ENCODE results near the gene LANCL2.

The LANCL2 gene

DNA sequence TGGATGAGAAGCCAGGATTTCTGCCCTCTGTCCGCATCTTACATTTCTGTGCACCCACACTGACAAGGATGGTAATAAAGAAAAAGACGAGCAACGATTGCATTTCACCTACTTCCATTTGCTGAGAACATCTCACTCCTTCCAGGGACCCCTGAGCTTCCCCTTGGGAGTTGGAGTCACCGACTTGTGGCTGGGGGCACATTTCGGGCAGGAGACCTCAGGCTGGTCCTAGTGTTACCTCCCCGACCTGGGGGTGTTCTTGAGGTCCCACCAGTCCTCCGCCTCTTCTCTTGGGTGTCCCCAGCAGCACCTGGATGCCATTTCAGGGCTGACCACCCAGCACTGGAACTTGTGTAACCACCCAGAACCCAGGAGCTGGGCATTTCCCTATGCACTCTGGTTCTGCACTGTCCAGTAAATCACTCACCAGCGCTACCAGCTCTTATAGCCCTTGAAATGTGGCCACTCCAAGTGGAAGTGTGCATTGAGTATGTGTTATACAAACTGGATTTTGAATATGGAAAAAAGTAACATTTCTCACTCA, 84.9 kb downstream of the LANCL2 start:
- Histone ChIP-seq H3K9me3 (ENCODE audit: control insufficient read depth, low read length) (no peaks in the 10 kb centered on the region), H3K4me3 (ENCODE audit: extremely low read depth, insufficient read depth, low read length, poor library complexity, severe bottlenecking) (no peak overlapping the region), H3K27ac (ENCODE audit: low read depth, low read length, severe bottlenecking) (no peak overlapping the region), H3K4me1 (ENCODE audit: control insufficient read depth, insufficient read depth, low read length, poor library complexity, severe bottlenecking) (no peaks in the 10 kb centered on the region), H3K36me3 (ENCODE audit: control insufficient read depth, insufficient read depth, low read length) (peaks cover 3% of the 10 kb centered on the region)
- 92 to 93% methylated on average over 5 to 6 of the region's 8 CpGs for WGBS, 2 experiments (ENCODE audit: insufficient coverage in 2 of 2)

DNA sequence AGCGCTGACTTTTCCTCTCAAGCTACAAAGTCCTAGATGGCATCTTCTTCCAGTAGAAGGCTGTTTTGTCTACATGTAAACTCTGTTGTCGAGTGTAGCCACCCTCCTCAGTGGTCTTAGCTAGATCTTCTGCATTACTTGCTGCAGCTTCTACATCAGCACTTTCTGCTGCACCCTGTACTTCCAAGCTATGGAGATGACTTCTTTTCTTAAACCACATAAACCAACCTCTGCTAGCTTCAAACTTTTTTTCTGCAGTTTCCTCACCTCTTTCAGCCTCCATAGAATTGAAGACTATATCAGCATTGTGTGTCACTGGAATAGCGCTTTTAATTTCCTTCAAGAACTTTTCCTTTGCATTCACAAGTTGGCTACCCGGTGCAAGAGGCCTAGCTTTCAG, 87.8 kb downstream of the LANCL2 start:
- peaks cover 3% of the 10 kb centered on the region for H3K36me3 ChIP-seq (ENCODE audit: control insufficient read depth, insufficient read depth, low read length)
- H3K4me1 ChIP-seq (ENCODE audit: control insufficient read depth, insufficient read depth, low read length, poor library complexity, severe bottlenecking): no peaks in the 10 kb centered on the region
- no peak overlapping the region for H3K27ac ChIP-seq (ENCODE audit: low read depth, low read length, severe bottlenecking)
- H3K9me3 ChIP-seq (ENCODE audit: control insufficient read depth, low read length): no peaks in the 10 kb centered on the region
- H3K4me3 ChIP-seq (ENCODE audit: extremely low read depth, insufficient read depth, low read length, poor library complexity, severe bottlenecking): no peak overlapping the region
- 93 to 97% methylated on average over 1 to 4 of the region's 4 CpGs for WGBS, 2 experiments (ENCODE audit: insufficient coverage in 2 of 2)

DNA sequence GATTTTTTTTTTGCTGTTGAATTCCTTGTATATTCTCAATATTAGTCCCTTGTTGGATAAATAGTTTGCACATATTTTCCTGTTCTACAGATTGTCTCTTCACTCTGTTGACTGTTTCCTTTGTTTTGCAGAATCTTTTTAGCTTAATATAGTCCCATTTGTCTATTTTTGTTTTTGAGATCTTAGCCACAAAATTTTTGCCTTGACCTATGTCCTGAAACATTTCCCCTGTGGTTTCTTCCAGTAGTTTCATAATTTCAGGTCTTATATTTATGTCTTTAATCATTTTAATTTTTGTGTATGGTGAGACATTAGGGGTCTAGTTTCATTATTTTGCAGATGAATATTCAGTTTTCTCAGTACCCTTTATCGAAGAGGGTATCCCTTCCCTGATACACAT, 92.7 kb downstream of the LANCL2 start:
- WGBS, 2 experiments (ENCODE audit: insufficient coverage in 2 of 2): no CpG with 5 or more reads among the region's 1 CpG
- Histone ChIP-seq H3K4me3 (ENCODE audit: extremely low read depth, insufficient read depth, low read length, poor library complexity, severe bottlenecking) (no peak overlapping the region), H3K9me3 (ENCODE audit: control insufficient read depth, low read length) (peaks cover 4% of the 10 kb centered on the region), H3K27ac (ENCODE audit: low read depth, low read length, severe bottlenecking) (no peak overlapping the region), H3K4me1 (ENCODE audit: control insufficient read depth, insufficient read depth, low read length, poor library complexity, severe bottlenecking) (no peaks in the 10 kb centered on the region), H3K36me3 (ENCODE audit: control insufficient read depth, insufficient read depth, low read length) (no peaks in the 10 kb centered on the region)

DNA sequence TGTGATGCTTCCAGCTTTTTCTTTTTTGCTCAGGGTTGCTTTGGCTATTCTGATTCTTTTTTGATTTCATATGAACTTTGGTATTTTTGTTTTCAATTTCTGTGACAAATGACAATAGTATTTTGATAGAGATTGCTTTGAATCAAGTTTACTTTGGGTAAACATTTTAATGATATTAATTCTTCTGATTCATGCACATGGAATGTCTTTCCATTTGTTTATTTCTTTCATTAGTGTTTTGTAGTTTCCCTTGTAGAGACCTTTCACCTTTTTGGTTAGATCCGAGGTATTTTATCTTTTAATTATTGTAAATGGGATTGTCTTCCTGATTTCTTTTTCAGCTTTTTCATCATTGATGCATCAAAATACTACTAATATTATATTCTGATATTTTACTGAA, 93.2 kb downstream of the LANCL2 start:
- no peak overlapping the region for H3K4me3 ChIP-seq (ENCODE audit: extremely low read depth, insufficient read depth, low read length, poor library complexity, severe bottlenecking)
- H3K4me1 ChIP-seq (ENCODE audit: control insufficient read depth, insufficient read depth, low read length, poor library complexity, severe bottlenecking): no peaks in the 10 kb centered on the region
- H3K36me3 ChIP-seq (ENCODE audit: control insufficient read depth, insufficient read depth, low read length): peaks cover 3% of the 10 kb centered on the region
- no peak overlapping the region for H3K27ac ChIP-seq (ENCODE audit: low read depth, low read length, severe bottlenecking)
- peaks cover 4% of the 10 kb centered on the region for H3K9me3 ChIP-seq (ENCODE audit: control insufficient read depth, low read length)
- no CpG with 5 or more reads among the region's 1 CpG for WGBS, 2 experiments (ENCODE audit: insufficient coverage in 2 of 2)

GRCh38 chr7:55463686-55464262, 98.6 kb downstream of the LANCL2 start:
- Histone ChIP-seq H3K36me3 (ENCODE audit: control insufficient read depth, insufficient read depth, low read length) (peaks cover 57% of the 10 kb centered on the region), H3K4me1 (ENCODE audit: control insufficient read depth, insufficient read depth, low read length, poor library complexity, severe bottlenecking) (no peaks in the 10 kb centered on the region), H3K27ac (ENCODE audit: low read depth, low read length, severe bottlenecking) (no peak overlapping the region), H3K9me3 (ENCODE audit: control insufficient read depth, low read length) (peaks cover 18% of the 10 kb centered on the region), H3K4me3 (ENCODE audit: extremely low read depth, insufficient read depth, low read length, poor library complexity, severe bottlenecking) (no peak overlapping the region)
- 97 to 100% methylated on average over 3 of the region's 4 CpGs for WGBS, 2 experiments (ENCODE audit: insufficient coverage in 2 of 2)

DNA sequence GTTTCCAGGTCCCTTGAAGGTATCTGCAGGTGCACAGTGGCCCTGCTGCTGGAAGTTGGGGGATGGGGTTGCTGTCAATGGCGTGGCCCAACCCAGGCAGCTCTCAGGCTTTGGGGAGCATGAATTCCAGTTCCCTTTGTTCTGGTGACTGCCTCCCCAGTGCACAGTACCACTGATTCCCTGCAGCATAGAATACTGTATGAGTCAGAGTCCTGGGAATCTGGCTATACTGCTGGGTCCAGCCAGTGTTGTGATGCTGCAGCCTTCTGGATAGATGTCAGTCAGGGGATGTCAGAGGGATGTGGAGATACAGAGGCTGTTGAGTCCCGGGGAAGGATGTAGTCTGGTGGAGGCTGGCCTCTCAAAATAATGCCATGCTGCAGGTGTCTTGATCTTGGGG, 99.3 kb downstream of the LANCL2 start:
- no peak overlapping the region for H3K4me3 ChIP-seq (ENCODE audit: extremely low read depth, insufficient read depth, low read length, poor library complexity, severe bottlenecking)
- H3K36me3 ChIP-seq (ENCODE audit: control insufficient read depth, insufficient read depth, low read length): peaks cover 64% of the 10 kb centered on the region
- H3K4me1 ChIP-seq (ENCODE audit: control insufficient read depth, insufficient read depth, low read length, poor library complexity, severe bottlenecking): no peaks in the 10 kb centered on the region
- H3K27ac ChIP-seq (ENCODE audit: low read depth, low read length, severe bottlenecking): no peak overlapping the region
- WGBS, 2 experiments (ENCODE audit: insufficient coverage in 2 of 2): 94 to 100% methylated on average over 2 of the region's 2 CpGs
- peaks cover 14% of the 10 kb centered on the region for H3K9me3 ChIP-seq (ENCODE audit: control insufficient read depth, low read length)

GRCh38 chr7:55465691-55466090, 100.6 kb downstream of the LANCL2 start:
- WGBS, 2 experiments (ENCODE audit: insufficient coverage in 2 of 2): 92% methylated on average over 2 of the region's 2 CpGs; no CpG with 5 or more reads in 1 of the 2 experiments
- H3K9me3 ChIP-seq (ENCODE audit: control insufficient read depth, low read length): peaks cover 14% of the 10 kb centered on the region
- no peak overlapping the region for H3K4me3 ChIP-seq (ENCODE audit: extremely low read depth, insufficient read depth, low read length, poor library complexity, severe bottlenecking)
- no peaks in the 10 kb centered on the region for H3K4me1 ChIP-seq (ENCODE audit: control insufficient read depth, insufficient read depth, low read length, poor library complexity, severe bottlenecking)
- no peak overlapping the region for H3K27ac ChIP-seq (ENCODE audit: low read depth, low read length, severe bottlenecking)
- peaks cover 69% of the 10 kb centered on the region for H3K36me3 ChIP-seq (ENCODE audit: control insufficient read depth, insufficient read depth, low read length)

GRCh38 chr7:55467047-55467593, 102.0 kb downstream of the LANCL2 start:
- Histone ChIP-seq H3K36me3 (ENCODE audit: control insufficient read depth, insufficient read depth, low read length) (peaks cover 69% of the 10 kb centered on the region), H3K27ac (ENCODE audit: low read depth, low read length, severe bottlenecking) (no peak overlapping the region), H3K4me1 (ENCODE audit: control insufficient read depth, insufficient read depth, low read length, poor library complexity, severe bottlenecking) (no peaks in the 10 kb centered on the region), H3K4me3 (ENCODE audit: extremely low read depth, insufficient read depth, low read length, poor library complexity, severe bottlenecking) (no peak overlapping the region), H3K9me3 (ENCODE audit: control insufficient read depth, low read length) (peaks cover 14% of the 10 kb centered on the region)
- 95 to 100% methylated on average over 6 to 7 of the region's 7 CpGs for WGBS, 2 experiments (ENCODE audit: insufficient coverage in 2 of 2)

- peaks cover 71% of the 10 kb centered on the region for H3K36me3 ChIP-seq (ENCODE audit: control insufficient read depth, insufficient read depth, low read length)
- no peak overlapping the region for H3K27ac ChIP-seq (ENCODE audit: low read depth, low read length, severe bottlenecking)
- WGBS, 2 experiments (ENCODE audit: insufficient coverage in 2 of 2): 98% methylated on average over 7 to 8 of the region's 8 CpGs
- H3K4me3 ChIP-seq (ENCODE audit: extremely low read depth, insufficient read depth, low read length, poor library complexity, severe bottlenecking): no peak overlapping the region
- H3K9me3 ChIP-seq (ENCODE audit: control insufficient read depth, low read length): peaks cover 12% of the 10 kb centered on the region
- no peaks in the 10 kb centered on the region for H3K4me1 ChIP-seq (ENCODE audit: control insufficient read depth, insufficient read depth, low read length, poor library complexity, severe bottlenecking)
Measured at GRCh38 chr7:55468495-55468894, 103.4 kb downstream of the LANCL2 start.

GRCh38 chr7:55469271-55469681, 104.1 kb downstream of the LANCL2 start:
- 88 to 100% methylated on average over 2 of the region's 2 CpGs for WGBS, 2 experiments (ENCODE audit: insufficient coverage in 2 of 2)
- no peaks in the 10 kb centered on the region for H3K4me1 ChIP-seq (ENCODE audit: control insufficient read depth, insufficient read depth, low read length, poor library complexity, severe bottlenecking)
- no peak overlapping the region for H3K4me3 ChIP-seq (ENCODE audit: extremely low read depth, insufficient read depth, low read length, poor library complexity, severe bottlenecking)
- no peak overlapping the region for H3K27ac ChIP-seq (ENCODE audit: low read depth, low read length, severe bottlenecking)
- peaks cover 66% of the 10 kb centered on the region for H3K36me3 ChIP-seq (ENCODE audit: control insufficient read depth, insufficient read depth, low read length)
- H3K9me3 ChIP-seq (ENCODE audit: control insufficient read depth, low read length): peaks cover 5% of the 10 kb centered on the region

DNA sequence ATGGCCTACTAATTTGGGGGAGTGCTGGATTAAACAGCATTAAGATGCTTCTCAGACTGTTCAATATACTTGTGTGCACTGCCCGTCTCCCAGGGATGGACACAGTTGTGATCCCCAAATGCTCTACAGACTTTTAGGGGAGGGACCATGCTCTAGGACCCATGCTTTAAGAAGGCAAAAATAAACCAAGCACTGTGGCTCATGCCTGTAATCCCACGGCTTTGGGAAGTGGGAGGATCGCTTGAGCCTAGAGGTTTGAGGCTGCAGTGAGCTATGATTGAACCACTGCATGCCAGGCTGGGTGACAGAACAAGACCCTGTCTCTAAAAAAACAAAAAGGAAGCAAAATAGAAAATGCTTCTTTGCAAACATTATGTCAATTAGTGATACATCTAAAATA, 104.6 kb downstream of the LANCL2 start:
- Histone ChIP-seq H3K9me3 (ENCODE audit: control insufficient read depth, low read length) (peaks cover 5% of the 10 kb centered on the region), H3K4me1 (ENCODE audit: control insufficient read depth, insufficient read depth, low read length, poor library complexity, severe bottlenecking) (no peaks in the 10 kb centered on the region), H3K27ac (ENCODE audit: low read depth, low read length, severe bottlenecking) (no peak overlapping the region), H3K36me3 (ENCODE audit: control insufficient read depth, insufficient read depth, low read length) (peaks cover 62% of the 10 kb centered on the region), H3K4me3 (ENCODE audit: extremely low read depth, insufficient read depth, low read length, poor library complexity, severe bottlenecking) (no peak overlapping the region)
- WGBS, 2 experiments (ENCODE audit: insufficient coverage in 2 of 2): 79 to 94% methylated on average over 2 of the region's 3 CpGs
